ENCODE results near the gene PHLPP1.

DNA sequence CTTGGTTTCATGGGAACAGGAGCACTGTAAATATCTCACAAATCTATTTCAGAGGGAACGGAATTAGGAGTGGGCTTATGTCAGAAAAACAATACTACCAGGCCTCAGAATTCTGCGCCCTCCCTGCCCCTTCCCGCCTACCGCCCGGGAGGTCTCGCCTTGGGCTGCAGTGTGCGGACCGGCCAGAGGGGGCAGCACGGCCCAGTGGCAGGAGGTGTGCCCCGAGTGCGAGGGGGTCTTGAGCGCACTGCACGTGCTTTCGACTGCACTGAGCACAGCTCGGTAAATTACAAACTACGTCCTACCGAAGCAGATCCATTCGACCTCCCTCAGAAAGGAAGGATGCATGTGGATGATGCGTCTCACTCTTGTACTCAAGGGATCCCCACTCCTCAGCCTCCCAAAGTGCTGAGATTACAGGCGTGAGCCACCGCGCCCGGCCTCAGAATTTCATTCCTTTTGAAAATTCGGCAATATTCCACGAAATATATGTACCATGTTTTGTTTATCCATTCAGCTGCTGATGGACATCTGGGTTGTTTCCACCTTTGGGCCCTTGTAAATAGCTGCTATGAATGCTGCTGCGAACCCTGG lies 307.2 kb downstream of the PHLPP1 start:
- TF ChIP-seq, protein P1, sequence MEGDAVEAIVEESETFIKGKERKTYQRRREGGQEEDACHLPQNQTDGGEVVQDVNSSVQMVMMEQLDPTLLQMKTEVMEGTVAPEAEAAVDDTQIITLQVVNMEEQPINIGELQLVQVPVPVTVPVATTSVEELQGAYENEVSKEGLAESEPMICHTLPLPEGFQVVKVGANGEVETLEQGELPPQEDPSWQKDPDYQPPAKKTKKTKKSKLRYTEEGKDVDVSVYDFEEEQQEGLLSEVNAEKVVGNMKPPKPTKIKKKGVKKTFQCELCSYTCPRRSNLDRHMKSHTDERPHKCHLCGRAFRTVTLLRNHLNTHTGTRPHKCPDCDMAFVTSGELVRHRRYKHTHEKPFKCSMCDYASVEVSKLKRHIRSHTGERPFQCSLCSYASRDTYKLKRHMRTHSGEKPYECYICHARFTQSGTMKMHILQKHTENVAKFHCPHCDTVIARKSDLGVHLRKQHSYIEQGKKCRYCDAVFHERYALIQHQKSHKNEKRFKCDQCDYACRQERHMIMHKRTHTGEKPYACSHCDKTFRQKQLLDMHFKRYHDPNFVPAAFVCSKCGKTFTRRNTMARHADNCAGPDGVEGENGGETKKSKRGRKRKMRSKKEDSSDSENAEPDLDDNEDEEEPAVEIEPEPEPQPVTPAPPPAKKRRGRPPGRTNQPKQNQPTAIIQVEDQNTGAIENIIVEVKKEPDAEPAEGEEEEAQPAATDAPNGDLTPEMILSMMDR (IDR thresholded peaks at IDR 0.05 in 2 of 3, conservative IDR thresholded peaks at IDR 0.05 in 1 of 3; ENCODE audit: borderline replicate concordance in 1 of 3, insufficient read depth in 1 of 3, low read depth in 2 of 3, low read length in 2 of 3), result peak in 2 of 3 experiments; percentile 66 to 73; a peak in 4 of 6 replicates
- TF ChIP-seq POLR2AphosphoS5 (IDR thresholded peaks at IDR 0.05; ENCODE audit: low read depth, low read length) (no peak), EZH2phosphoT487 (IDR thresholded peaks at IDR 0.05; ENCODE audit: borderline replicate concordance) (no peak), SIN3A (IDR thresholded peaks at IDR 0.05; ENCODE audit: low read depth) (no peak), MAX (IDR thresholded peaks at IDR 0.05) (no peak), YY1 (IDR thresholded peaks at IDR 0.05; ENCODE audit: extremely low read depth, insufficient replicate concordance, low read depth, low read length) (no peak), ZNF274 (IDR thresholded peaks at IDR 0.05; ENCODE audit: low read depth, low read length) (no peak), EGR1 (IDR thresholded peaks at IDR 0.05; ENCODE audit: low read depth) (no peak)
- TF ChIP-seq, protein P2, sequence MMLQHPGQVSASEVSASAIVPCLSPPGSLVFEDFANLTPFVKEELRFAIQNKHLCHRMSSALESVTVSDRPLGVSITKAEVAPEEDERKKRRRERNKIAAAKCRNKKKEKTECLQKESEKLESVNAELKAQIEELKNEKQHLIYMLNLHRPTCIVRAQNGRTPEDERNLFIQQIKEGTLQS (IDR thresholded peaks at IDR 0.05), result no peak

All from HCT116 (cell line).